Fibroblast of peridontal ligament (primary cell): ENCODE data around the gene ZNF43.
"Not testable (repeated sequence)": the region's sequence is repeated elsewhere in the genome, so short reads cannot be mapped to it uniquely, and the experiment has no call there.

ENCODE experiments used
- DNase-seq: peaks from one replicate; pipeline ENCODE4 v3.0.0-alpha.2; 2010; ENCODE audit errors: extremely low read depth

Gene ZNF43

GRCh38 chr19:21835810-21836444 lies at the start of gene ZNF43:
ZNF43 (minus strand) TSS chr19:21836182; CDS start chr19:21836038, 144 bp downstream.
- peak; percentile 96 for DNase-seq

GRCh38 chr19:21885516-21885915 lies 49.5 kb upstream of the ZNF43 start:
- DNase-seq, result not testable (repeated sequence)

- DNase-seq, result not testable (repeated sequence)
These were observed 48.8 kb upstream of the ZNF43 start for GRCh38 chr19:21884786-21885185.

GRCh38 chr19:21883516-21883915 lies 47.5 kb upstream of the ZNF43 start:
- DNase-seq, result no peak

GRCh38 chr19:21880761-21881160 lies 44.8 kb upstream of the ZNF43 start:
- DNase-seq, result not testable (repeated sequence)

- no peak for DNase-seq
These were observed 42.7 kb upstream of the ZNF43 start for GRCh38 chr19:21878646-21879045.

GRCh38 chr19:21877976-21878375 lies 42.0 kb upstream of the ZNF43 start:
- no peak for DNase-seq

- not testable (repeated sequence) for DNase-seq
These were observed 40.6 kb upstream of the ZNF43 start for GRCh38 chr19:21876608-21877007.

- no peak for DNase-seq
These were observed 21.0 kb upstream of the ZNF43 start for GRCh38 chr19:21856773-21857514.

GRCh38 chr19:21851596-21852345 lies 15.8 kb upstream of the ZNF43 start:
- DNase-seq, result peak; percentile 93

- no peak for DNase-seq
These were observed 14.8 kb upstream of the ZNF43 start for GRCh38 chr19:21850656-21851255.

- DNase-seq, result no peak
These were observed 12.7 kb upstream of the ZNF43 start for GRCh38 chr19:21848706-21849105.

- no peak for DNase-seq
These were observed 7.1 kb upstream of the ZNF43 start for GRCh38 chr19:21843081-21843480.

- no peak for DNase-seq
These were observed 5.6 kb upstream of the ZNF43 start for GRCh38 chr19:21841488-21842097.

GRCh38 chr19:21841081-21841480 lies 5.1 kb upstream of the ZNF43 start:
- DNase-seq, result no peak

GRCh38 chr19:21839976-21840375 lies 4.0 kb upstream of the ZNF43 start:
- no peak for DNase-seq

GRCh38 chr19:21838646-21839045 lies 2.7 kb upstream of the ZNF43 start:
- no peak for DNase-seq

GRCh38 chr19:21835429-21835809 lies 563 bp downstream of the ZNF43 start:
- no peak for DNase-seq

GRCh38 chr19:21833733-21834132 lies 2.2 kb downstream of the ZNF43 start:
- DNase-seq, result no peak

- peak; percentile 13 for DNase-seq
These were observed 11.3 kb downstream of the ZNF43 start for GRCh38 chr19:21824679-21825078.

GRCh38 chr19:21823224-21823623 lies 12.8 kb downstream of the ZNF43 start:
- no peak for DNase-seq

- DNase-seq, result no peak
These were observed 23.5 kb downstream of the ZNF43 start for GRCh38 chr19:21812448-21812847.
